ENCODE data around the gene MUC16.

The MUC16 gene

DNA sequence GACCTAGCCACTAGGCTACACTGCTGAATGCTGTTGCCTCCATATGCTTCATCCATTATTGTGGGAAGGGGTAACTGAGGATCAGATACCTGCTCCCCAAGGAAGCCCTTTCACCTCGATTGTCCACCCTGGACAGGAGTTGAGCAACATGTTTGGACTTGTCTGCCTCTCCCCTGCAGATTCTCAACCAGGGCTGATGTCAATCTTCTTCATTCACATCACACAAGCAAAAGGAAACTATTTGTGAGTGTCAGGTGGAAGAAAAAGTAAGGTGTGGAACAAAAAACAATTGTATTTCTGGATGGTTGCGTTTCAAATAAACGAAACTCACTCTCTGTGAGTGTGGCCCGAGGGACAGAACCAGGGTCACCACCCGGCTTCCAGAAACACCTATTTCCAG lies 29.5 kb upstream of the MUC16 start:
- H2AFZ ChIP-seq (ENCODE audit: low read depth, low read length) = no peak overlapping the region
- H3K9me3 ChIP-seq (ENCODE audit: low read length) = no peaks in the 10 kb centered on the region
- H3K36me3 ChIP-seq (ENCODE audit: insufficient read depth, low read length) = no peaks in the 10 kb centered on the region
- H3K27me3 ChIP-seq (ENCODE audit: insufficient read depth, low read length) = no peaks in the 10 kb centered on the region
- H3K4me1 ChIP-seq (ENCODE audit: insufficient read depth, low read length) = no peaks in the 10 kb centered on the region
- no peak overlapping the region for H3K4me3 ChIP-seq (ENCODE audit: low read length)

DNA sequence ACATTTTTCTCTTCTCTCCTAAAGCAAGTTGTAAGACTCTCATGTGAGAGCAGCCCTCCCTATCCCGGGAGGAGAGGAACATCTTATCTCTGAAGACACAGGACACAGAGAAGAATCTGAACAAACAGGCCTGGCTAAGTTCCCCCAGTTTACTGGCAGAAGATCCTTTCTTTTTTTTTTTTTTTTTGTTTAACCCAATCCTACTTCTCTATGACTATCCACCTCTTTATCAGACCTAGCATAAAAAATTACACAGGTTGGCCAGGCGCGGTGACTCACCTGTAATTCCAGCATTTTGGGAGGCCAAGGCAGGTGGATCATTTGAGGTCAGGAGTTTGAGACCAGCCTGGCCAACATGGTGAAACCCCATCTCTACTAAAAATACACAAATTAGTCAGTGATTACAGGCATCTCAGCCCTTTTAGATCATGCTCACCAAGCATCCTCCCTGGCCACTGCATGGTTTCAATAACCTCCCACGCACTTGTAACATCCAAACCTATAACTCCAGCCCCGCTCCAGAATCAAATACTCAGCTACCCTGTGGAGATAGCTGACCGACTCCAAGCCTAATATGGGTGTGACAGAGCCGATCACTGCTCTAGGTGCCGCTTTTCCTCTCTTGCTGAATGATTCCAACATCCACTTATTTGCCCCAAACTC lies 27.3 kb upstream of the MUC16 start:
- H3K4me3 ChIP-seq (ENCODE audit: low read length) = no peak overlapping the region

DNA sequence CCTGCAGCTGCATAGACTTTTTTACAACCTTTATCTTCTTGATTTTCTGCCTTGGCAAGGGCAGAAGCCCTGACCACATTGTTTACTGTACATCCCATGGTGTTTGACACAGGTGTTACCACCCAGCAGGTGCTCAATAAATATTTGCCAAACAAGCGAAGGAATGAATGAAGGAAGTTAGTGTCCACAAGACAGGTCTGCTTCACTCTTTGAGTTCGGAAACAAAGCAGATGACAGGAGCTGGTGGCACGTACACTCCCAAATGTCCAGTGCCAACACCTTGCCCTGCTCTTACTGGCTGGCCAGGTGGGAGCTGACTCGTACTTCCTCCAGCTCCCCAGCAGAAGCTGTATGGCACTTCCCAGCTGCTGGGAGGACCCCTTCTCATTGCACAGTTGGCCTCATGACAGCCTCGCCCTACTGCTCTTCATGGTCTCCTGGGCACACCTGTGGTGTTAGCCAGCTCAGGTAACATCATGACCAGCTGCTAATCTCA lies 22.0 kb upstream of the MUC16 start:
- Histone ChIP-seq H3K4me1 (ENCODE audit: insufficient read depth, low read length) (no peaks in the 10 kb centered on the region), H2AFZ (ENCODE audit: low read depth, low read length) (no peak overlapping the region), H3K36me3 (ENCODE audit: insufficient read depth, low read length) (no peaks in the 10 kb centered on the region), H3K27me3 (ENCODE audit: insufficient read depth, low read length) (no peaks in the 10 kb centered on the region), H3K9me3 (ENCODE audit: low read length) (no peaks in the 10 kb centered on the region), H3K4me3 (ENCODE audit: low read length) (no peak overlapping the region)

More for the DNA sequence above, 27.3 kb upstream of the MUC16 start:
- no peaks in the 10 kb centered on the region for H3K9me3 ChIP-seq (ENCODE audit: low read length)
- no peaks in the 10 kb centered on the region for H3K4me1 ChIP-seq (ENCODE audit: insufficient read depth, low read length)
- no peaks in the 10 kb centered on the region for H3K36me3 ChIP-seq (ENCODE audit: insufficient read depth, low read length)
- H3K27me3 ChIP-seq (ENCODE audit: insufficient read depth, low read length) = no peaks in the 10 kb centered on the region
- no peak overlapping the region for H2AFZ ChIP-seq (ENCODE audit: low read depth, low read length)

DNA sequence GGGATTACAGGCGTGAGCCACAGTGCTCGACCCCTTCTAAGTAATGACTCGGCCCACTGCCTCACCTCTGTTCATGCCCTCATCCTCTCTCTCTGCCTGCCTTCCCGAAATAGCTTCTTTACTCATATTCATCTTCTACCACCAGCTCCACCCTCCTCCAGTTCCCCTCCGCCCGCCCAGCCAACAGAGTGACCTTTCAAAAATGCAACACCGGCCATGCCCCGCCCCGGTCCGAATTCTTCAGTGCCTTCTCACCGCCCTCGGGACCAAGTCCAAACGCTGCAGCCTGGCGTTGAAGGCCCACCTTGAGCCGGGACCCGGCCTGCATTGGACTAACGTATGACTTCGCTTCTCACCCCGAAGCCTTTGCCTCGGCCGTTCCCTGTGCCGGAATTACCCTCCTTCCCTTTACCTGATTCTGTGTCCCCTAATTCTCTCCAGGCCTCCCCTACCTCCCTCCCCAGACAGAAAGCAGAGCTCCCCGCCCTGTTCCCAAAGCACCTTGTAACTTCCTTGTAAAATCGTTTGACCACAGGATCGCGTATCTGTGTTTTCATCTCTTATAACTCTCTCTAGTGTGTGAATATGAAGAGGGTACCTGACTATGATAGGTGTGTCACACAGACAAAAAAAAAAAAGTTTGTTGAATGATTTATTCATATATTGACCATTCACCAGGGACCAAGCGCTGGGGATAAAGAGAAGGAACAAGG lies 8.1 kb upstream of the MUC16 start:
- no peaks in the 10 kb centered on the region for H3K4me1 ChIP-seq (ENCODE audit: insufficient read depth, low read length)

DNA sequence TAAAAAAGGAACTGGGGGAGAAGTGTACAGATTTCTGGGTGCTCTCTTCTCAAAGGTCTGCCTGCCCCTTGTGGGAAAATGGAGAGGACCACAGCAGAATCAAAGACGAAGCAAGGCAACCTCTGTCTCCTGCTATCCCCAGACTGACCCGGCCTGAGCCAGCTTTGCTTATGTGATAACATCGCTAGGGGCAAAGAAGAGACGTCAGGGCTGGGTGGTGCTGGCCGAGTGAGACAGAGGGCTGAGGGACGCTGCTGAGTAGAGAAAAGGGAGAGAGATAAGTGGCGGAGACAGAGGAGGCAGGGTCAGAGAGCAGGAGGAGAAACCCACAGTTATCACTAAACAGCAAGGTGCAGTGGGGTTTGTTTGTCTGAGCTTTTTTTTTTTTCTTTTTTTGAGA lies 4.6 kb upstream of the MUC16 start:
- H3K36me3 ChIP-seq (ENCODE audit: insufficient read depth, low read length) = no peaks in the 10 kb centered on the region
- no peak overlapping the region for H3K4me3 ChIP-seq (ENCODE audit: low read length)
- H3K9me3 ChIP-seq (ENCODE audit: low read length) = no peaks in the 10 kb centered on the region
- no peaks in the 10 kb centered on the region for H3K4me1 ChIP-seq (ENCODE audit: insufficient read depth, low read length)
- H3K27me3 ChIP-seq (ENCODE audit: insufficient read depth, low read length) = no peaks in the 10 kb centered on the region
- H2AFZ ChIP-seq (ENCODE audit: low read depth, low read length) = no peak overlapping the region

More for the DNA sequence above, 8.1 kb upstream of the MUC16 start:
- no peaks in the 10 kb centered on the region for H3K9me3 ChIP-seq (ENCODE audit: low read length)
- H3K27me3 ChIP-seq (ENCODE audit: insufficient read depth, low read length) = no peaks in the 10 kb centered on the region
- no peaks in the 10 kb centered on the region for H3K36me3 ChIP-seq (ENCODE audit: insufficient read depth, low read length)
- H3K4me3 ChIP-seq (ENCODE audit: low read length) = no peak overlapping the region
- no peak overlapping the region for H2AFZ ChIP-seq (ENCODE audit: low read depth, low read length)

DNA sequence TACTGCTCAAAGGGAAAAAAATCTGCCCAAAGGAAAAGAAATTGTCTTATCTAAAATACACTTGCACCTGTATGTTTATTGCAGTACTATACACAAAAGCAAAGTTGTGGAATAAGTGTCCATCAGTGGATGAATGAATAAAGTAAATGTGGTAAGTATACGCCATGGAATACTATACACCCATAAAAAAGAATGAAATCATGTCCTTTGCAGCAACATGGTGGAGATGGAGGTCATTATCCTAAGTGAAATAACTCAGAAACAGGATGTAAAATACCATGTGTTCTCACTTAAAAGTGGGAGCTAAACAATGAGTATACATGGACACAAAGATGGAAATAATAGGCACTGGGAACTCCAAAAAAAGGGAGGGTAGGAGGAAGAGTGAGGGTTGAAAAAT lies 3.8 kb upstream of the MUC16 start:
- no peaks in the 10 kb centered on the region for H3K36me3 ChIP-seq (ENCODE audit: insufficient read depth, low read length)
- no peaks in the 10 kb centered on the region for H3K4me1 ChIP-seq (ENCODE audit: insufficient read depth, low read length)
- H3K4me3 ChIP-seq (ENCODE audit: low read length) = no peak overlapping the region
- no peaks in the 10 kb centered on the region for H3K9me3 ChIP-seq (ENCODE audit: low read length)
- no peaks in the 10 kb centered on the region for H3K27me3 ChIP-seq (ENCODE audit: insufficient read depth, low read length)
- H2AFZ ChIP-seq (ENCODE audit: low read depth, low read length) = no peak overlapping the region

DNA sequence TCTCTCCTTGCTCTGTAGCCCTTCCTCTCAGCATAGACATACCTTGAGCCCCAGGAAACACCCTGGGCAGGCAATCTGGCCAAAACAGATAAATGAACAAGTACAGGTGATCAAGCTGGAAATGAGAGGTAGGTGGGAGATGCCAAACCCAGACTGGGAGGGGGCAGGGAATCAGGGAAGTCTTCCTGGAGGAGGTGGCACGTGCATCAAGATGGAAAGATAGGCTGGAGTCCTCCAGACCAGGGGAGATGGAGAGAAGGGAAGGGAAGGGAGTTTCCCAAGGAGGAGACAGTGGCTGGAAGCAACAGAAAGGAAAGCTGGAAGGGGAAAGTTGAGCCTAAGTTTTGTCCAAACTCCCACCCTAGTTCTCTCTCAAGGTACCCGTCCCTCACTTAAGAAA lies 1.7 kb upstream of the MUC16 start:
- Histone ChIP-seq H3K9me3 (ENCODE audit: low read length) (no peaks in the 10 kb centered on the region), H3K27me3 (ENCODE audit: insufficient read depth, low read length) (no peaks in the 10 kb centered on the region), H3K36me3 (ENCODE audit: insufficient read depth, low read length) (no peaks in the 10 kb centered on the region), H3K4me1 (ENCODE audit: insufficient read depth, low read length) (no peaks in the 10 kb centered on the region), H2AFZ (ENCODE audit: low read depth, low read length) (no peak overlapping the region), H3K4me3 (ENCODE audit: low read length) (no peak overlapping the region)

DNA sequence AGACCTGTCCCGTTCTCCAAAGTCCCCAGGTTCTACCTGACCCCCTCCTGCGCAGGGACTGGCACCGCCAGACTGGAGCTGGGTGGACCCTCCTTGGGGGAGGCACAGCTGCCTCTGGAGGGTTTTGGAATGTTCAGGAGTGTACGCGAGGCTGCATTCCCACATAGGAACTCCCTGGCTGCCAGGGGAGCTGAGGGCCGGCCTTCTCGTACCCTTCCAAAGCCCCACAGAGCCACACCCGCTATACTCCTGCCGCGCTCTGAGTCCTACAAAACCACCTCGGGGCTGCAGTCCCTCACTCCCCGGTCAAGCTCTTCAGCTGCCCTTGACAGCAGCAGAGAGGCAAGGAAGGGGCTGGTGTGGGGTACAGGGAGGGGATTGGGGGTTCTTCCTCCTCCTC lies 484 bp upstream of the MUC16 start:
- Histone ChIP-seq H2AFZ (ENCODE audit: low read depth, low read length) (no peak overlapping the region), H3K4me1 (ENCODE audit: insufficient read depth, low read length) (no peaks in the 10 kb centered on the region), H3K9me3 (ENCODE audit: low read length) (no peaks in the 10 kb centered on the region), H3K27me3 (ENCODE audit: insufficient read depth, low read length) (no peaks in the 10 kb centered on the region), H3K36me3 (ENCODE audit: insufficient read depth, low read length) (no peaks in the 10 kb centered on the region), H3K4me3 (ENCODE audit: low read length) (no peak overlapping the region)

DNA sequence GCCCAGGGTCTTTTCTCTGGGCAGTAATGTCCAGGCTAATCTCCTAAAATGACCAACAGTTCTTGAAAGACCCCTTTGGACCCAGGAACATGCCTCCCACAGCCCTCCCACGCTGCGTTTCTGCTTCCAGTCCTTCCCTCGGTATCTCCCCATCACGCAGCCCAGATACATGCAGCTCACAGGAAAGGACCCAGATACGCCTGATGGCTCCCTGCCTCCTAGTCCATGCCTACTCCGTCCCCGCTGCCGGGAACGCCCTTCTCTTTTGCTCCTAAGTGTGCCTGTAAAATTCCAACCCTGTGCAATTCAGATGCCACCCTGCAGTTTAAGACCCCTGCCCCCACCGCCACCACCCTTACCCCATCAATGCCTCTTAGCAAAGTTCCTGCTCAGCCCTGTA lies 778 bp downstream of the MUC16 start:
- H3K36me3 ChIP-seq (ENCODE audit: insufficient read depth, low read length) = no peaks in the 10 kb centered on the region
- H3K4me1 ChIP-seq (ENCODE audit: insufficient read depth, low read length) = no peaks in the 10 kb centered on the region
- no peaks in the 10 kb centered on the region for H3K9me3 ChIP-seq (ENCODE audit: low read length)
- no peak overlapping the region for H2AFZ ChIP-seq (ENCODE audit: low read depth, low read length)
- H3K4me3 ChIP-seq (ENCODE audit: low read length) = no peak overlapping the region
- H3K27me3 ChIP-seq (ENCODE audit: insufficient read depth, low read length) = no peaks in the 10 kb centered on the region

DNA sequence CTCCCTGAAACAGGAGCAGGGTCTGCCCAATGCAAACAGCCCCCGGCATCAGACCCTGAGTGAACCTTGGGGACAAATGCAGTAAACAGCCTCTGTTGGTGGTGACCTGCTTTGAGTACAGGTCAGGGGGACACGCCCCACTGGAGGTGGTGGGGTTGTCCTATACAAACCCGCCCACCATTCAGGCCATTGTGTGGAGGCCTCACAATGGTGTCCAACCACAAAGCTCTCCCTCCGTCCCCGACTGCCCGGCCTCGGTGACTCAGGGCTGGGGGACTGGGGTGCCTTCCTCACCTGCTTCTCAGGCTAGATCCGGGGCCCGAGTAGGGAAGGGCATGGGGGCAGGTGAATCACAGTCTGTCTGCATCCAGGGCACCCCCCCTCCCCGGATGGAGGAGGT lies 1.5 kb downstream of the MUC16 start:
- Histone ChIP-seq H2AFZ (ENCODE audit: low read depth, low read length) (no peak overlapping the region), H3K4me1 (ENCODE audit: insufficient read depth, low read length) (no peaks in the 10 kb centered on the region), H3K27me3 (ENCODE audit: insufficient read depth, low read length) (no peaks in the 10 kb centered on the region), H3K36me3 (ENCODE audit: insufficient read depth, low read length) (no peaks in the 10 kb centered on the region), H3K4me3 (ENCODE audit: low read length) (no peak overlapping the region), H3K9me3 (ENCODE audit: low read length) (no peaks in the 10 kb centered on the region)

DNA sequence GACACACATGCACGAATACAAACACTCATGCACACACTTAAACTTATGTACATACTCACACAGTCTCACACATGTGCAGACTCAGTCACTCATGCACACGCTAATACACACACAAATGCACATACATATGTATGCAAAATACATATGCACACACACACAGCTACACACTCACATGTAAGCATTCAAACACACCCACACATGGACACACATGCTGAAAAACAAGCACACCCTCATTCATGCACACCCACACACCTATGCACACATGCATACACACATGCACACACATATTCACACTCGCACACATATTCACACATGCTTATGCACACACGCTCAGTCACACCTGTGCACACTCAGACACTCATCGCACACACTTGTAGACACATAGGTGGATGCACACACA lies 9.3 kb downstream of the MUC16 start:
- H2AFZ ChIP-seq (ENCODE audit: low read depth, low read length) = no peak overlapping the region
- H3K4me3 ChIP-seq (ENCODE audit: low read length) = no peak overlapping the region
- H3K9me3 ChIP-seq (ENCODE audit: low read length) = no peaks in the 10 kb centered on the region
- H3K4me1 ChIP-seq (ENCODE audit: insufficient read depth, low read length) = no peaks in the 10 kb centered on the region
- H3K36me3 ChIP-seq (ENCODE audit: insufficient read depth, low read length) = no peaks in the 10 kb centered on the region
- H3K27me3 ChIP-seq (ENCODE audit: insufficient read depth, low read length) = no peaks in the 10 kb centered on the region

DNA sequence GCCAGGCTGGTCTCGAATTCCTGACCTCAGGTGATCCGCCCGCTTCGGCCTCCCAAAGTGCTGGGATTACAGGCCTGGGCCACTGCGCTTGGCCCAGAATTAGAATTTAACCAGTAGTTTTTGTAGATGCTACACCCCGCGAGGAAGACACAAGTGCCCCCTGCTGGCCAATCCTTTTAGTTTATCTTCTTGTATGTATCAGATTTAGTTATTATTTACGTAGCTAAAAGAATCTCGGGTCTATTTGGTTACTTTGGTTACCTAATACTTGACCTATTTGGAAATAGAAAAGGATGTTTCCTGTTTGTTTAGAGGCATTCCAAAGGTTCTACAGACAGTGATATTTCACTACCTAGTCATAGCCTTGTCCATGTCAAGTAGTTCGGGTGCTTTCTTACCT lies 22.0 kb downstream of the MUC16 start:
- H3K4me1 ChIP-seq (ENCODE audit: insufficient read depth, low read length) = no peaks in the 10 kb centered on the region
- no peak overlapping the region for H2AFZ ChIP-seq (ENCODE audit: low read depth, low read length)
- H3K36me3 ChIP-seq (ENCODE audit: insufficient read depth, low read length) = no peaks in the 10 kb centered on the region
- no peaks in the 10 kb centered on the region for H3K27me3 ChIP-seq (ENCODE audit: insufficient read depth, low read length)
- H3K9me3 ChIP-seq (ENCODE audit: low read length) = no peaks in the 10 kb centered on the region
- no peak overlapping the region for H3K4me3 ChIP-seq (ENCODE audit: low read length)

DNA sequence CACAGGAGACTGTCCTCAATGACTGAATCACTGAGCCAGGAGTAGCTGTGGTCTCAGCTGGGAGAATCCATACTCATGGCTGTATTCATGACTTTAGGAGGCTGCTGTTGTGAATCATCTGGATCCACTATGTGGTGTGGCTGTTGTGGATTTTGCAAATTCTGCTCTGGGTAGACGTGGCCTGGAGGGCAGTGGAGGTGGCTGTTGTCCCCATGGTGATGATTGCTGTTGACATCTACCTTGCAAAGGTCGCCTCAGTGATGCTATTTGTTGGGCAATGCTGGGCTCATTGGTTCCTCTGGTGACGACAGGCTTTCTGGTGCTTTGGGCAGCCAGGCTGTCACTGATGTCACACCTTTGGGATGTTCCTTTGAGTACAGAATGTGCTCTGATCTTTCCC lies 23.9 kb downstream of the MUC16 start:
- Histone ChIP-seq H3K9me3 (ENCODE audit: low read length) (no peaks in the 10 kb centered on the region), H3K4me3 (ENCODE audit: low read length) (no peak overlapping the region), H3K36me3 (ENCODE audit: insufficient read depth, low read length) (no peaks in the 10 kb centered on the region), H3K27me3 (ENCODE audit: insufficient read depth, low read length) (no peaks in the 10 kb centered on the region), H2AFZ (ENCODE audit: low read depth, low read length) (no peak overlapping the region), H3K4me1 (ENCODE audit: insufficient read depth, low read length) (no peaks in the 10 kb centered on the region)
